NCI-H524 treated with DMSO at 0.1 percent for 48 hours (cell line): ENCODE results near the gene BICDL1.

Experiments
- DNase-seq: peaks from one replicate; lab custom pipeline; 2025; lab: John Stamatoyannopoulos, UW

The BICDL1 gene

GRCh38 chr12:120102189-120103043 lies 113.4 kb downstream of the BICDL1 start:
- no peak for DNase-seq

- no peak for DNase-seq
Measured at GRCh38 chr12:120103044-120103338, 114.0 kb downstream of the BICDL1 start.

DNA sequence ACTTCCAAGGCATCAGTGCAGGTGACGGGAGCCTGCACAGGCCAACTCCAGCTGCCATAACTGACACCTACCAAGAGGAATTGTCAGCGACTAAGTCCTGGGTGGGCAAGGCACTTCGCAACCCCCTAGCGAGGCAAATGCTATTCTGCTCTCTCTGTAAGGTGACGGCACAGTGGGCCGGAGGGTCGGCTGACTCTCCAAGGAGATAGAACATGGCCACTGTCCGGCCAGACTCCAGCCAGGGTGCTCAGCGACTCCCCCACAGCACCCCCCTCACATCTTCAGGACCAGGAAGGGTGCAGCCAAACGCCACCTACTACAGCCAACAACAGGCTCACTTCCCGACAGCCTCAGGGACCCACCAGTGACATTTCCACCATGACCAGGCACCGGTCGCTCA lies 114.3 kb downstream of the BICDL1 start:
- DNase-seq, result no peak

DNA sequence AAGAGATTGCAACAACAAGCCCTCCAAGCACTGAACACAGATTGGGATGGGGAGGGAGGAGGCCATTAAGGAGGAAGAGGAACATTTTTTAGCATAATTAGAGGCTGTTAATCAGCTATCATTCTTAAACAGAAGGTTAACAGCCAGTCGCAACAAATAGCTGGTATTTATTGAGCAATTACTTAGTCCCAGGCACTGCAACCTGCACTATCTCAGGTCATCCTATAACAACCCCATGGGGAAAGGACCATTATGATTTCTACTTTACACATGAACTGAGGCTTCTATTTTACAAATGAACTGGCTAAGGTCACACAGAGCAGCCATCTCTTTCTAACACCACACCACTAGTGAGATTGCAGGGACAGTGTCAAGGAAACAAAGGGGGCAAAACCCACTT lies 117.1 kb downstream of the BICDL1 start:
- DNase-seq, result no peak

- no peak for DNase-seq
Measured at GRCh38 chr12:120109570-120110267, 120.7 kb downstream of the BICDL1 start.

- DNase-seq, result no peak
Measured at GRCh38 chr12:120110550-120111501, 121.8 kb downstream of the BICDL1 start.

DNA sequence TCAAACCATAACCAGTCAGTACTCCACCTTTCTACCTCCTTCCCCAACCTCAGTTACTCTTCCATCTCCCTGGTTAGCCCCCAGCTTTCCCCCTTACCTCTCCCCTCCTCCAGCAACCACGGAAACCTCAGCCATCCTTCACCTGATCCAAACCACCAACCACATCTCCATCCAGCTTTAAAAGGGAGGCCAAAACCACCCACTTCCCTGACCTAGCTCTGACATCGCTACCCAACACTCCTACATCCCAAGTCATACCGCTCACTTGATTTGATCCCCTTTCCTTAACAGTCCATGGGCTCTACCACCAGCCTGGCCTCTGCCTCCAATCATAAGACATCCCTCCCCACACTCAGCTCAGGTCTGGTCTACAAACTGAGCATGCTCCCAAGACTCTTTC lies 126.0 kb downstream of the BICDL1 start:
- DNase-seq, result no peak

- DNase-seq, result no peak
Measured at GRCh38 chr12:120115692-120116440, 126.8 kb downstream of the BICDL1 start.

- DNase-seq, result no peak
Measured at GRCh38 chr12:120116441-120116791, 127.4 kb downstream of the BICDL1 start, which contains the start of gene RAB35. TSS of gene RAB35 (minus strand) at chr12:120116753. CDS start at chr12:120116650, 103 bp downstream.

GRCh38 chr12:120116792-120117651 lies 128.0 kb downstream of the BICDL1 start:
- peak; percentile 42 for DNase-seq

DNA sequence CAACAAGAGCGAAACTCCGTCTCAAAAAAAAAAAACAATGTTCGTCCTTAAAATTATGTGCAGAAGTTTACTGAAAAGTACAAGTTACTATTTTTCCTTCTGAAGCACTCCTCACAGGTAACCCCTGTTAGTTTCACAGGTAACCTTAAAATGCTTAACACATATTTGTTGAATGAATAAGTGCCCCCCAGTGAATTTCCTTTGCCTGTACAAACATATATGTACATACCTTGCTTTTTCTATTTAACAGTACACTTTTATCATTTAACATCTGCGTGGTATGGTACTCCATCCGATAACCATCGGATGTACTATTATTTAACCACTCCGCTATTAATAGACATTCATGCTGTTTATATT lies 128.9 kb downstream of the BICDL1 start:
- DNase-seq, result no peak

GRCh38 chr12:120118321-120119061 lies 129.5 kb downstream of the BICDL1 start:
- DNase-seq, result no peak

- no peak for DNase-seq
Measured at GRCh38 chr12:120119271-120119973, 130.4 kb downstream of the BICDL1 start.

GRCh38 chr12:120121343-120121742 lies 132.3 kb downstream of the BICDL1 start:
- DNase-seq, result no peak

DNA sequence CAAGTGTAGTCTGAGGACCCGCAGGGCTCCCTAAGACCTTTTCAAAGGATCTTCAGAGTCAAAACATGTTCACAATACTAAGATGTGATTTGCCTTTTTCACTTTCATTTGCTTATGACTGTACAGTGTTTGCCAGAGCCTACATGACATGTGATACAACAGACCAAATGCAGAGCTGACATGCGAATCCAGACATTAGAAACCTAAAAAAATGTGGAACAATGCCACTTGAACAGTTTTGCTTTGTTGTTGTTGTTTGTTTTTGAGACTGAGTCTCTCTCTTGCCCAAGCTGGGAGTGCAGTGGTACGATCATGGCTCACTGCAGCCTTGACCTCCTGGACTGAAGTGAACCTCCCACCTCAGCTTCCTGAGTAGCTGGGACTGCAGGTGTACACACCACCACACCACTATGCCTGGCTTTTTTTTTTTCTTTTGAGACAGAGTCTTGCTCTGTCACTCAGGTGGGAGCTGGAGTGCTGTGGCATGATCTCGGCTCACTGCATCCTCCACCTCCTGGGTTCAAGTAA lies 132.8 kb downstream of the BICDL1 start:
- DNase-seq, result no peak

DNA sequence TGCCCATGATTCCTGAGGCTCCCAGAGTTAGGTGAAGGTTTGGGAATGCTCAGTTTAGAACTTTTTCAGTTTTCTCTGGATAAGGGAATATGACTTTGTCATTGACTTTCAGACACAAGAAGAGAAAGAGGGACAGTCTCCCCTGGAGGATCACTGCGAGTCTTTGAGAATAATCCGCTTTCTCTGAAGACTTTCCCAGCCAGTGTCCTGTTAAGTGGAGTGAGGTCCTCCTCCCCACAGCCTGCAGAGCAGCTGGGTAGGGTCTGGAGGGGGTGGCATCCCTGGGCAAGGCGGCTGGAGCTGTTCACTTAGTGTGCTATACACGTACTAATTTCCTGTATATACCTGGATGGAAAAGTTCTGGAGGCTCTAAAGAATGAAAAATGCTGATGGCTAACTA lies 136.0 kb downstream of the BICDL1 start:
- DNase-seq, result no peak

- no peak for DNase-seq
Measured at GRCh38 chr12:120125792-120126634, 137.0 kb downstream of the BICDL1 start.

- no peak for DNase-seq
Measured at GRCh38 chr12:120126635-120127005, 137.6 kb downstream of the BICDL1 start.
